Osteocyte (in vitro differentiated cells): ENCODE measurements around the gene CLDN22. TPM values are rescaled to one million over a fixed set of nuclear protein-coding genes. Genes with fewer than 3 reads are reported as not detected.

Source experiments
- DNase-seq: peaks from one replicate; pipeline ENCODE4 v3.0.0; 2021; ENCODE audit warnings: mixed read lengths; ENCODE audit not compliant: unreplicated experiment; ENCODE audit errors: extremely low spot score
- H3K27ac Mint-ChIP-seq: one replicate; pipeline ENCODE4 v1.8.0; 2021; ENCODE audit warnings: mild to moderate bottlenecking, mixed read lengths; ENCODE audit not compliant: unreplicated experiment
- H3K27me3 Mint-ChIP-seq: one replicate; pipeline ENCODE4 v1.8.0; 2021; ENCODE audit warnings: mixed read lengths; ENCODE audit not compliant: unreplicated experiment
- H3K36me3 Mint-ChIP-seq: one replicate; pipeline ENCODE4 v1.8.0; 2021; ENCODE audit warnings: mixed read lengths; ENCODE audit not compliant: unreplicated experiment
- H3K4me1 Mint-ChIP-seq: one replicate; pipeline ENCODE4 v1.8.0; 2021; ENCODE audit warnings: mixed read lengths; ENCODE audit not compliant: unreplicated experiment
- H3K4me3 Mint-ChIP-seq: one replicate; pipeline ENCODE4 v1.8.0; 2021; ENCODE audit warnings: mild to moderate bottlenecking, moderate library complexity, mixed read lengths; ENCODE audit not compliant: unreplicated experiment
- H3K9me3 Mint-ChIP-seq: one replicate; pipeline ENCODE4 v1.8.0; 2021; ENCODE audit warnings: mixed read lengths; ENCODE audit not compliant: unreplicated experiment
- total RNA-seq: library from RNA; stranded (reverse); gene quantifications from 2 replicates; pipeline ENCODE4 v1.2.1, GENCODE V29; 2021
- TF ChIP-seq, protein P1 (sequence below): fragments of 200-600 bp; sonication (generic); IDR thresholded peaks from 2 replicates; pipeline ENCODE4 v1.5.0; 2021; ENCODE audit warnings: antibody characterized with exemption, mild to moderate bottlenecking, moderate library complexity

Gene CLDN22
- total RNA-seq, 1 donor from 2014 or later, result not detected

DNA sequence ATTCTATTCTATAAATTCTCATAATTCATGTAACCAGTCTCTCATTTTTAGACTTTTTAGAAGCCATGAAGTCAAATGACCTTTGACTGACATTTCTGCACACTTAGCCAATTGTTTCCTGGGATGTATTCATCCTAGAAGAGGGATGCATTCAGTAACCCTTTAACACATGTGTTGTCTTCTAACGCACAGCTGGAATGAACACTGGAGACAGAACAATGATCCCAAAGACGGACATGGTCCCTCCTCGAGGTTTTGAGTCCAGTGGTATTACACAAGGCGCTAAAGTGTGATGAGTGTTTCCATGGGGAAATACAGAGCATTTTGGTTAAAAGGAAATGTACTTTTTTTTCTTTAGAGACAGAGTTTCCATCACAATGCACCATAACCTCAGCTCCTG lies 42.0 kb upstream of the CLDN22 start:
- no peaks in the 10 kb centered on the region for H3K9me3 Mint-ChIP-seq
- no peak overlapping the region for H3K27ac Mint-ChIP-seq
- H3K4me1 Mint-ChIP-seq, result peaks cover 6% of the 10 kb centered on the region
- DNase-seq, result no peak
- no peaks in the 10 kb centered on the region for H3K36me3 Mint-ChIP-seq
- H3K4me3 Mint-ChIP-seq, result no peak overlapping the region
- TF ChIP-seq, protein P1, sequence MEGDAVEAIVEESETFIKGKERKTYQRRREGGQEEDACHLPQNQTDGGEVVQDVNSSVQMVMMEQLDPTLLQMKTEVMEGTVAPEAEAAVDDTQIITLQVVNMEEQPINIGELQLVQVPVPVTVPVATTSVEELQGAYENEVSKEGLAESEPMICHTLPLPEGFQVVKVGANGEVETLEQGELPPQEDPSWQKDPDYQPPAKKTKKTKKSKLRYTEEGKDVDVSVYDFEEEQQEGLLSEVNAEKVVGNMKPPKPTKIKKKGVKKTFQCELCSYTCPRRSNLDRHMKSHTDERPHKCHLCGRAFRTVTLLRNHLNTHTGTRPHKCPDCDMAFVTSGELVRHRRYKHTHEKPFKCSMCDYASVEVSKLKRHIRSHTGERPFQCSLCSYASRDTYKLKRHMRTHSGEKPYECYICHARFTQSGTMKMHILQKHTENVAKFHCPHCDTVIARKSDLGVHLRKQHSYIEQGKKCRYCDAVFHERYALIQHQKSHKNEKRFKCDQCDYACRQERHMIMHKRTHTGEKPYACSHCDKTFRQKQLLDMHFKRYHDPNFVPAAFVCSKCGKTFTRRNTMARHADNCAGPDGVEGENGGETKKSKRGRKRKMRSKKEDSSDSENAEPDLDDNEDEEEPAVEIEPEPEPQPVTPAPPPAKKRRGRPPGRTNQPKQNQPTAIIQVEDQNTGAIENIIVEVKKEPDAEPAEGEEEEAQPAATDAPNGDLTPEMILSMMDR, result no peak
- no peaks in the 10 kb centered on the region for H3K27me3 Mint-ChIP-seq

GRCh38 chr4:183360161-183360919 lies 40.3 kb upstream of the CLDN22 start:
- Mint-ChIP-seq H3K36me3 (no peaks in the 10 kb centered on the region), H3K27ac (no peak overlapping the region), H3K4me1 (peaks cover 6% of the 10 kb centered on the region), H3K27me3 (no peaks in the 10 kb centered on the region), H3K9me3 (no peaks in the 10 kb centered on the region), H3K4me3 (no peak overlapping the region)
- no peak for DNase-seq
- TF ChIP-seq, protein P1, result no peak

DNA sequence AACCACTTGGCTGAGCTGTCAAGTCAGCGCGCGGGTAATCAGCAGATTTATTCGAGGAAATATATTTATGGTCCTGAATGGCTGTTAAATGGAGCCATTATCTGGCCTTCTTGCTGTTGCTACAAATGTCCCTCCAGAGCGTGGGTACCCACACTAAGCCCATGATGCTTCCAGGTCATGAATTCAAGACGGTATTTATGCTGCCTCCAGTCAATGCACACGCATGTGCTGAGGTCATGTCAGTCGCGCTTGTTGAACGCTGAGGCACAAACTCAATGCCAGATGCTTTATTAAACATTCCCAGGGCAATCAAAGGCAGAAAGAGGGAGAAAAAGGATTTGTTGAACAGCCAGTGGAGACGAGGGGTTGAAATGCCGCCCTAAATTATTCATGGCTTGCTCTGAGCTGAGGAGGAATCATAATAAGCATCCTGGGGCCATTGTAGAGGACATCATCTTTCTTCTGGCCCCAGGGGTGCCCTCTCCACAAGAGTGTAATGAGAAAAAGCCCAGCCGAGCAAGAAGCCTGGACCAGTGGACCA lies 38.2 kb upstream of the CLDN22 start:
- no peak overlapping the region for H3K4me3 Mint-ChIP-seq
- no peak for DNase-seq
- no peak overlapping the region for H3K27ac Mint-ChIP-seq
- peaks cover 2% of the 10 kb centered on the region for H3K4me1 Mint-ChIP-seq
- H3K36me3 Mint-ChIP-seq, result no peaks in the 10 kb centered on the region
- no peaks in the 10 kb centered on the region for H3K9me3 Mint-ChIP-seq
- H3K27me3 Mint-ChIP-seq, result no peaks in the 10 kb centered on the region
- TF ChIP-seq, protein P1, result no peak

DNA sequence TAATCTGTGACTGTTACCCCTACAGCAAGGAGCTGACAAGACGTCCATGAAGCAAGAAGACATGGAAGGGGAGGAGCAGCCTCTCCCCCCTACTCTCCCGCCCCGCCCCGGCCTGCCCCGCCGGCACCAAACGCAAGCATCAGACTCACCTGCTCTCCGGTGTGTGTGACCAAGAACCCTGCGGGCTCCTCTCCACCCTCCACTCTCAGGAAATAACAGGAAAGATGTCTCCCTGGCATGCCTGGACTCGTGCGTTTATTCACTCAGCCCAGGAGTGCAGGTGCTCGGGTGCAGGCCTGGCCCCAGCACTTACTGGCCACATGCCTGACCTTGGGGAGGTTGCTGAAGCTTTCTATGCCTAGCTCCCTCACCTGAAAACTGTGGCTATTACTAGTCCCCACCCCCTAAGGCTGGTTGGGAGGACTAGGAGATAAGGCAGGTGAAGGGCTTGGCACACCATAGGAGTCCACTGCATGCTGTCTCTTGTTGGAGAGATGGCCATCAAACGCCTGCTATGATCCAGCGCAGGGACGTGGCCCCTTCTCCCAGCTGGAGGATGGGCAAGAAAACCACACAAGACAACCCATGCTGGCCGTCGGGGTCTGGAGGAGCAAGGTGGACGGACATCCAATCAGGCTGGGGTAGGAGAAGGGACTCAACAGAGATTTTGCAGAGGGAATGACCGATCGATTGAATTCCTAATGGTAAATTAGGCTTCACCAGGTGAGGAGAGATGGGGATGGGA lies 37.0 kb upstream of the CLDN22 start:
- Mint-ChIP-seq H3K27me3 (no peaks in the 10 kb centered on the region), H3K36me3 (no peaks in the 10 kb centered on the region), H3K4me1 (no peaks in the 10 kb centered on the region), H3K27ac (no peak overlapping the region), H3K9me3 (no peaks in the 10 kb centered on the region), H3K4me3 (no peak overlapping the region)
- TF ChIP-seq, protein P1, result no peak
- DNase-seq, result no peak
